Hematopoietic multipotent progenitor cell treated with erythropoietin and hydrocortisone succinate and interleukin-3 and kit ligand, for 6 days (in vitro differentiated cells): ENCODE data around the gene PNPLA6.

Experiments used
- DNase-seq: peaks from one replicate; pipeline ENCODE4 v3.0.0-alpha.2; 2015

The PNPLA6 gene

GRCh38 chr19:7535047-7535997, at the start of gene PNPLA6:
TSS of gene PNPLA6 (plus strand) at chr19:7535717. CDS start at chr19:7535789, 72 bp downstream.
- peak; percentile 97 for DNase-seq

GRCh38 chr19:7486923-7487322, 48.6 kb upstream of the PNPLA6 start:
- DNase-seq: no peak

- peak; percentile 91 for DNase-seq
Measured at GRCh38 chr19:7488736-7489353, 46.7 kb upstream of the PNPLA6 start, which contains the start of gene PEX11G. TSS of gene PEX11G (minus strand) at chr19:7489035. CDS start at chr19:7489010, 25 bp downstream.

- DNase-seq: no peak
Measured at GRCh38 chr19:7489609-7490044, 45.9 kb upstream of the PNPLA6 start.

GRCh38 chr19:7492142-7492541, 43.4 kb upstream of the PNPLA6 start:
- peak; percentile 87 for DNase-seq

- DNase-seq: no peak
Measured at GRCh38 chr19:7492558-7492957, 43.0 kb upstream of the PNPLA6 start.

GRCh38 chr19:7494416-7495098, 41.0 kb upstream of the PNPLA6 start:
- DNase-seq: no peak

- DNase-seq: peak; percentile 74
Measured at GRCh38 chr19:7497292-7497691, 38.2 kb upstream of the PNPLA6 start.

- peak; percentile 79 for DNase-seq
Measured at GRCh38 chr19:7500811-7501450, 34.6 kb upstream of the PNPLA6 start.

GRCh38 chr19:7502552-7502951, 33.0 kb upstream of the PNPLA6 start:
- no peak for DNase-seq

GRCh38 chr19:7504684-7505083, 30.8 kb upstream of the PNPLA6 start:
- DNase-seq: peak; percentile 94

GRCh38 chr19:7505288-7505681, 30.2 kb upstream of the PNPLA6 start:
- no peak for DNase-seq

GRCh38 chr19:7505682-7506384, 29.7 kb upstream of the PNPLA6 start:
- DNase-seq: peak; percentile 92

- DNase-seq: peak; percentile 95
Measured at GRCh38 chr19:7506385-7507328, 28.9 kb upstream of the PNPLA6 start.

GRCh38 chr19:7507884-7508283, 27.6 kb upstream of the PNPLA6 start:
- DNase-seq: peak; percentile 85

GRCh38 chr19:7509625-7510024, 25.9 kb upstream of the PNPLA6 start:
- DNase-seq: peak; percentile 83

- no peak for DNase-seq
Measured at GRCh38 chr19:7512400-7512851, 23.1 kb upstream of the PNPLA6 start.

- DNase-seq: no peak
Measured at GRCh38 chr19:7513809-7514642, 21.5 kb upstream of the PNPLA6 start.

- no peak for DNase-seq
Measured at GRCh38 chr19:7515110-7515644, 20.3 kb upstream of the PNPLA6 start.
